HG02943 (cell line): ENCODE results near the gene FANCM.
A peak's percentile ranks its signal among the peaks of the same experiment; 100 is the strongest.

Experiments
- ATAC-seq: cut with Tn5 transposase; IDR thresholded peaks from one replicate; pipeline ENCODE4 v1.9.1; 2021; ENCODE audit warnings: mild to moderate bottlenecking, low read depth, moderate library complexity; ENCODE audit not compliant: unreplicated experiment

Gene FANCM

GRCh38 chr14:45135659-45136395 lies at the start of gene FANCM:
Gene FANCM (plus strand): TSS chr14:45135930. CDS start chr14:45136032, 102 bp downstream.
- ATAC-seq, result peak; percentile 43

DNA sequence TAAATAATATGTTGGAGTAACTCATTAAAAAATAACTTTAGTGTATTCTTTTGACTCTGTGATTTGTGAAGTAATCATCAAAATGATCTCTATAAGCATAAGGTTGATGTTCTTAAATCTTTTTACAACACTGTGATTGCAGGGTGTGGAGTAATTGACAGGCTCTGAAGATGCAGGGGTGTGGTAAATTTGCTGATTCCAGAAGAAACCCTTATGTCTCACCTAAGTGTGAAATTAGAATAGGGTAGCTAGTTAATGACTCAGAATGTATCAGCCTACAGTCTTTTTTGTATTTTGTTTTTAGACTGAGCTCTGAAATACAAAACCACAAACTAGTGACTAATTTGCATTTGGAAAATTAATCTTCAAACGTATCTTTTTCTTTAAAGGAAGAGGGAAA lies 45.9 kb upstream of the FANCM start:
- no peak for ATAC-seq

- ATAC-seq, result no peak
Observed at GRCh38 chr14:45091710-45092109, 44.0 kb upstream of the FANCM start.

GRCh38 chr14:45094275-45094674 lies 41.5 kb upstream of the FANCM start:
- no peak for ATAC-seq

DNA sequence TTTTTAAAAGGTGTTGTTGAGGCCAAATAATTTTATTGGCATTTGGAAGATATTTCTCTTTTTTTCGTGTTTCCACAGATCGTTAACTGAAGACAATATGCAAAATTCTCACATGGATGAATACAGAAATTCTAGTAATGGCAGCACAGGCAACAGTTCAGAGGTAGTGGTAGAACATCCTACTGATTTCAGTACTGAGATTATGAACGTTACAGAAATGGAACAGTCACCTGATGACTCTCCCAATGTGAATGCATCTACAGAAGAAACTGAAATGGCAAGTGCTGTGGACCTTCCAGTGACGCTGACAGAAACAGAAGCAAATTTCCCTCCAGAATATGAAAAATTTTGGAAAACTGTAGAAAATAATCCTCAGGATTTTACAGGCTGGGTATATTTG lies 40.6 kb upstream of the FANCM start:
- no peak for ATAC-seq

GRCh38 chr14:45096218-45096617 lies 39.5 kb upstream of the FANCM start:
- ATAC-seq, result no peak

GRCh38 chr14:45103806-45104205 lies 31.9 kb upstream of the FANCM start:
- no peak for ATAC-seq

DNA sequence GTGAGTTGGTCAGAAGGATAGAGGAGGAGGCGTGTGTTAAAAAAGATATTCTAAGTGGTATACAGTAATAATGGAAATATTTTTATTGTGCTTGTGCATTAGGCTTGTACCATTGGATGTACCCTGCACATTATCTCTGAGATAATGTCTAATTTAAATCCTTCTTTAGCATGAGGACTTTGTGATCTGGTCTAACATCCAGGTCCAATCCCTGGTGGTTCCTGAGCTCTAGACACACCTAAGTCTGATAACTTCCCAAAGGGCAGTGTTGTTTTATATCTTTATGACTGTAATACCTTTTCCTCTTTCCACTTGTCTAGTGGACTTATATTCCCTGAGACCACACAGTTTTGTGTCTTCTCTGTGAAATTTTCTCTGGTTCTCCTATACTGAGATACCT lies 31.2 kb upstream of the FANCM start:
- no peak for ATAC-seq

- no peak for ATAC-seq
Observed at GRCh38 chr14:45112896-45113781, 22.6 kb upstream of the FANCM start.

DNA sequence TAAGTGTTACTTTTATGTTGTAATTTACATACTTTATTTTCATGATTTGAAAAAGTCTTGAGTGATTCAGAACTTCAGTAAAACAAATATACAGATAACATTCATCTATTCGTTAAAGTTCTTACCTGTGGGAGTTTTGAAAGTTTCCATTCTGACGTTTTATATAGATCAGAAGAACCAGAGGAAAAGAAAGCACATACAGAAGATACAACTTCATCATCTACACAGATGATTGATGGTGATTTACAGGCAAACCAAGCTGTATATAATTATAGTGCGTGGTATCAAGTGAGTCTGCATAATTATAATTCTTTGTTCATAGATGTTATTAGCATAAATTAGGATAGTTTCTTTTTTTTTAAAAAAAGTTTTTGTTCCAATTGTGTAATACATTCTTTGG lies 21.4 kb upstream of the FANCM start:
- ATAC-seq, result no peak

DNA sequence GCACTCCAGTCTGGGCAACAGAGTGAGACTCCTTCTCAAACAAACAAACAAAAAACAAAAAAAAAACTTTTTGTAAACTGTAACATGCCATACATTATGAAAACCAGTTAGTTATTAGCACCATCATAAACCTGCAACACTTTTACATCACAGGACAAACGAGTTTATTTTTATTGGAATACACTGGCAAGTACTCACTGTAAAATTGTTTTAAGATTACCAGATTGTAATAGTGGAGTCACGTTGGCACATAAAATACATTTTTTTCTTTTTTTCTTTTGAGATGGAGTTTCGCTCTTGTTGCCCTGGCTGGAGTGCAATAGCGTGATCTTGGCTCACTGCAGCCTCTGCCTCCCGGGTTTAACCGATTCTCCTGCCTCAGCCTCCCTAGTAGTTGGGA lies 17.1 kb upstream of the FANCM start:
- ATAC-seq, result no peak

- ATAC-seq, result no peak
Observed at GRCh38 chr14:45120096-45120495, 15.6 kb upstream of the FANCM start.

DNA sequence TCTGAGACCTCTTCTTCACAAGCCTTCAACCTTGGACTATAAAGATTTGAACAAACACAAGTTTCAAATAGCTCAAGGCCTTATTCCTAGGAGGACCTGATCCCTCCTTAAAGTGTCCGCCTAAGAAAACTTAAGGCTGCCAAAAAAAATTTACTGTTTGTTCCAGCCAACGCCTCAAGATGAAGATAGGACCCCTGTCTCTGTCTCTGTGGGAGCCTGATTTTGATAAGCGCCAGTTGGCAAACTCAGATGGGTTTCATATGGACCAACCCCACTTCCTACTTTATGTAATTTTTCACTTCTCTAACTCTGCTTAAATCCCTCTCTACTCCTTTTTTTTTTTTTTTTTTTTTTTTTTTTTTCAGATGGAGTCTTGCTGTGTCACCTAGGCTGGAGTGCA lies 12.5 kb upstream of the FANCM start:
- ATAC-seq, result no peak

DNA sequence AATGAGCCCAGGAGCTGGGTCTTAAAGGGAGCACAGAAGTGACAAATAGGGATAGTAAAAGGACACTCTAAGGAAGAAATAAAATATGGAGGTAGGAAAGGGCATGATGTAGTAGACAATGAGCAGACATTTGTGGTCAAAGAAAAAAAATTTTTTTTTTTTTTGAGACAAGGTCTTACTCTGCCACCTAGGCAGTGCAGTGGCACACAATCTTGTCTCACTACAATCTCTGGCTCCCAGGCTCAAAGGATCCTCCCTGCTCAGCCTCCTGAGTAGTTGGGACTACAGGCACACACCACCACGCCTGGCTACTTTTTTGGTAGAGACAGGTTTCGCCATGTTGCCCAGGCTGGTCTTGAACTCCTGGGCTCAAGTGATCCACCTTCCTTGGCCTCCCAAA lies 10.0 kb upstream of the FANCM start:
- ATAC-seq, result no peak

GRCh38 chr14:45128963-45129629 lies 6.6 kb upstream of the FANCM start:
- ATAC-seq, result no peak

DNA sequence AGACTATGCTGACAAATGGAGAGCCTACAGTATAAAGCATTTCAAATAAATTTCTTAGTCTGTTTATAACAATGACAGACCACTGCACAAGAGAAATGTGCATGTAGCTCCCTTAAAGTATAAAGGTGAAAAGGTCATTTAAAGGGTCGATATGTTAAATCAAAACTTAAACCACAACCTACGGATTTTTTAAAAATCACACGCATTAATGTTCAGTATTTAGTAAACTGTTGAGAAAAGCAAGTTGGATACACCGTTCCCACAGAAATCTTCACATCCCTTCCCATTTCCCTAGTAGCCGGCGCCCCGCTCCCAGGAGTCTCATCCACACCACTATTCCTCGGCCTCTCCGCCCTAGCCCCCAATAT lies 2.1 kb upstream of the FANCM start:
- no peak for ATAC-seq

DNA sequence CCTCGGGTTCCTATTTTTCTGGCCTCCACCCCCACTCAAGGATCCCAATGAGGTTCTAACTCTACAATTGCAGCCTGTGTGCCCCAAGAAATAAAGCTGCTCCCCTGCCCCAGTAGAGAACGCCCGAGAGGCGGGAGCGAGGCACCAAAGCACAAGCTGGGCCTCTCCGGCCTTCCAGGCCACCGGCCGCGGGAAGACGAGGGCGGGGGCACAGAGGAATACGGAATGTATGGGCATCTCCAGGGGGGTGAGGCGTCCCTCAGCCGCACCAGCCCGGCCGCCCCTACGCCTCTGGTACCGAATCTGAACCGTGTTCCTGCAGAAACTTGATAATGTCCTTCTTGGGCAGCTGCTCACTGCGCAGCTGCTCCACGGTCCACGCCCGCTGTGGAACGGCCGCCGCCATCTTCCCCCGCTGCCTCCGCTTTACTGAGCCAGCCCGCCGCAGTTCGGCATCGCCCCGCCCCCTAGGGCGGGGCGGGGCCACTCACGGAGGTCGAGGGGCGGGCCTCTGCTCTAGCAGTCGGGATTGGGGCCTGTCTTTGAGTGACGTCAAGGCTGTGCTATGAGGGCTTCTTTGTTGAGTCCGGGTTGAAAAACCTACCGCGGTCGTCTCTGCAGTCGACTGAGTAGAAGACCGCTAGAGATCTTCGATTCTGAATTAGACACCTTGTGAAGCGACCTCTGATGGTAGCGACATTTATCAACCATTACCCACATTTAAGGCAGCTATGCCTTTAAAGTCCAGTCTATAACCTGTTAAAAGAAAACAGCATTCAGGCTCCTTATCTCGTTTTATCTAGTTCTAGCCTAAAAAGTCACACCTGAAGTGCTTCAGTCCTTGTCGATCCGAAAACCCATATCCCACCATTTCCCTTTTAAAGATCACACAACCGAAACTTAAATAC lies 1.4 kb upstream of the FANCM start, which contains the start of gene FKBP3:
TSS of gene FKBP3 (minus strand) at position 431 of the 908 bp plus-strand sequence. CDS start at position 406, 25 bp downstream.
- ATAC-seq, result peak; percentile 88

- no peak for ATAC-seq
Observed at GRCh38 chr14:45135156-45135555, 574 bp upstream of the FANCM start.

GRCh38 chr14:45136399-45136798 lies 669 bp downstream of the FANCM start:
- no peak for ATAC-seq

- no peak for ATAC-seq
Observed at GRCh38 chr14:45140661-45141187, 5.0 kb downstream of the FANCM start.
